Suprapubic skin (tissue), 3 donors: ENCODE data around the gene FOXN3.

Experiments
- POLR2A ChIP-seq, 2 donors: fragments of 450-650 bp; IDR thresholded peaks; one replicate each; pipeline ENCODE4 v1.6.1; 2017; ENCODE audit warnings: antibody characterized with exemption in 2 of 2, mild to moderate bottlenecking in 2 of 2, moderate library complexity in 2 of 2
- TF ChIP-seq, protein P1 (sequence below), 2 donors: fragments of 200-600 bp in 1 of 2; fragments of 450-650 bp in 1 of 2; sonication (generic) in 1 of 2; IDR thresholded peaks; one replicate each; pipeline ENCODE4 v1.5.1; 2016 to 2019; ENCODE audit warnings: antibody characterized with exemption in 2 of 2, mild to moderate bottlenecking in 1 of 2, moderate library complexity in 1 of 2

DNA sequence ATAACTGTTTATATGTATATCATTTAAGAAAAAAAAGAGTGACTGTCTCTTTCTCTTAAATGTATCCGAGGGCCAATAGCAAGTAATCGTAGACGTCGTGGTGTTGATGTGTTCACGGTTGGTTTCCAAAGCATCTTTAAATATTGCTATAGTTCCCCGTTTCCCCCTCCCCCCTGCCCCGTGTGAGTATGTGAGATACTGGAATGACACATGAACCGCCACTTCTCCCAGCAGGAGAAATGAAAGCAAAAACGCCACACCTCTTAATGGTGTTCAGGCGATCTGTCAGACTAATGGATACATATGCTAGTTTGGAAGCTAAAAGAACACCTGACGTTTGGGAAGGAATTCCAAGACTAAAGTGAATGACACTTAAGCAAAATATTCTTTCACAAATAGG is 258.3 kb downstream of the FOXN3 start:
- no peak for TF ChIP-seq POLR2A (IDR thresholded peaks at IDR 0.05)
- TF ChIP-seq, protein P1, sequence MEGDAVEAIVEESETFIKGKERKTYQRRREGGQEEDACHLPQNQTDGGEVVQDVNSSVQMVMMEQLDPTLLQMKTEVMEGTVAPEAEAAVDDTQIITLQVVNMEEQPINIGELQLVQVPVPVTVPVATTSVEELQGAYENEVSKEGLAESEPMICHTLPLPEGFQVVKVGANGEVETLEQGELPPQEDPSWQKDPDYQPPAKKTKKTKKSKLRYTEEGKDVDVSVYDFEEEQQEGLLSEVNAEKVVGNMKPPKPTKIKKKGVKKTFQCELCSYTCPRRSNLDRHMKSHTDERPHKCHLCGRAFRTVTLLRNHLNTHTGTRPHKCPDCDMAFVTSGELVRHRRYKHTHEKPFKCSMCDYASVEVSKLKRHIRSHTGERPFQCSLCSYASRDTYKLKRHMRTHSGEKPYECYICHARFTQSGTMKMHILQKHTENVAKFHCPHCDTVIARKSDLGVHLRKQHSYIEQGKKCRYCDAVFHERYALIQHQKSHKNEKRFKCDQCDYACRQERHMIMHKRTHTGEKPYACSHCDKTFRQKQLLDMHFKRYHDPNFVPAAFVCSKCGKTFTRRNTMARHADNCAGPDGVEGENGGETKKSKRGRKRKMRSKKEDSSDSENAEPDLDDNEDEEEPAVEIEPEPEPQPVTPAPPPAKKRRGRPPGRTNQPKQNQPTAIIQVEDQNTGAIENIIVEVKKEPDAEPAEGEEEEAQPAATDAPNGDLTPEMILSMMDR (IDR thresholded peaks at IDR 0.05), result no peak
